H9 (cell line): ENCODE results near the gene NTN3. TPM values are rescaled to one million over a fixed set of nuclear protein-coding genes. Genes with fewer than 3 reads are reported as not detected.

Experiments used
- DNase-seq: peaks from one replicate; pipeline ENCODE4 v3.0.0-alpha.2; 2017
- H2AFZ ChIP-seq: one replicate; pipeline ENCODE4 v1.6.1; 2013; ENCODE audit warnings: mild to moderate bottlenecking, low read length, control low read depth, moderate library complexity
- H2AK5ac ChIP-seq: 2 replicates; pipeline ENCODE4 v1.6.1; 2013; ENCODE audit warnings: low read length, control low read depth, mixed read lengths; ENCODE audit not compliant: insufficient read length
- H2BK120ac ChIP-seq: one replicate; pipeline ENCODE4 v1.6.1; 2013; ENCODE audit warnings: low read depth, mild to moderate bottlenecking, low read length, control low read depth, inconsistent platforms; ENCODE audit not compliant: poor library complexity, severe bottlenecking
- H2BK12ac ChIP-seq: 2 replicates; pipeline ENCODE4 v1.6.1; 2013; ENCODE audit warnings: low read length, control low read depth, mixed read lengths, low read depth; ENCODE audit not compliant: insufficient read length
- H2BK15ac ChIP-seq: 2 replicates; pipeline ENCODE4 v1.6.1; 2013; ENCODE audit warnings: low read depth, low read length, control low read depth
- H2BK20ac ChIP-seq: one replicate; pipeline ENCODE4 v1.6.1; 2013; ENCODE audit warnings: low read depth, mild to moderate bottlenecking, low read length, control low read depth, inconsistent platforms; ENCODE audit not compliant: poor library complexity, severe bottlenecking
- H2BK5ac ChIP-seq: 2 replicates; pipeline ENCODE4 v1.6.1; 2013; ENCODE audit warnings: low read length, control low read depth, mixed read lengths; ENCODE audit not compliant: insufficient read length
- H3K14ac ChIP-seq: 2 replicates; pipeline ENCODE4 v1.6.1; 2013; ENCODE audit warnings: low read length, control low read depth; ENCODE audit not compliant: insufficient read depth
- H3K18ac ChIP-seq: 2 replicates; pipeline ENCODE4 v1.6.1; 2013; ENCODE audit warnings: low read depth, mild to moderate bottlenecking, mixed read lengths, low read length, control low read depth; ENCODE audit not compliant: insufficient read length
- H3K23ac ChIP-seq: 2 replicates; pipeline ENCODE4 v1.6.1; 2013; ENCODE audit warnings: low read length, control low read depth, mixed read lengths, low read depth; ENCODE audit not compliant: insufficient read length
- H3K23me2 ChIP-seq: 2 replicates; pipeline ENCODE4 v1.6.1; 2013; ENCODE audit warnings: low read depth, mild to moderate bottlenecking, mixed read lengths, low read length, control low read depth; ENCODE audit not compliant: insufficient read length, poor library complexity, severe bottlenecking
- H3K27ac ChIP-seq: 2 replicates; pipeline ENCODE4 v1.5.1; 2013; ENCODE audit warnings: low read length, control low read depth, mixed read lengths, low read depth; ENCODE audit not compliant: insufficient read length
- H3K27me3 ChIP-seq: 2 replicates; pipeline ENCODE4 v1.6.1; 2013; ENCODE audit warnings: low read length, control low read depth, inconsistent platforms; ENCODE audit not compliant: insufficient read depth
- H3K4ac ChIP-seq: 2 replicates; pipeline ENCODE4 v1.6.1; 2013; ENCODE audit warnings: low read depth, mild to moderate bottlenecking, control low read depth, inconsistent platforms, low read length, moderate library complexity
- H3K4me1 ChIP-seq: 2 replicates; pipeline ENCODE4 v1.6.1; 2013; ENCODE audit warnings: low read length, control low read depth, inconsistent platforms; ENCODE audit not compliant: insufficient read depth
- H3K4me2 ChIP-seq: 2 replicates; pipeline ENCODE4 v1.6.1; 2013; ENCODE audit warnings: low read length, control low read depth, mixed read lengths; ENCODE audit not compliant: insufficient read length, insufficient read depth
- H3K56ac ChIP-seq: 2 replicates; pipeline ENCODE4 v1.6.1; 2013; ENCODE audit warnings: low read depth, mild to moderate bottlenecking, mixed read lengths, low read length, control low read depth; ENCODE audit not compliant: insufficient read length
- H3K79me1 ChIP-seq: 2 replicates; pipeline ENCODE4 v1.6.1; 2013; ENCODE audit warnings: low read depth, mild to moderate bottlenecking, moderate library complexity, low read length, control low read depth, inconsistent platforms; ENCODE audit not compliant: insufficient read depth, poor library complexity, severe bottlenecking
- H3K79me2 ChIP-seq: 2 replicates; pipeline ENCODE4 v1.6.1; 2013; ENCODE audit warnings: low read length, control low read depth, inconsistent platforms; ENCODE audit not compliant: insufficient read depth
- H3K9ac ChIP-seq: 2 replicates; pipeline ENCODE4 v1.6.1; 2013; ENCODE audit warnings: low read length, control low read depth, mixed read lengths; ENCODE audit not compliant: insufficient read length; ENCODE audit errors: extremely low read depth
- H3K9me3 ChIP-seq: one replicate; pipeline ENCODE4 v1.6.1; 2013; ENCODE audit warnings: low read depth, low read length, inconsistent platforms; ENCODE audit not compliant: control insufficient read depth
- H3T11ph ChIP-seq: one replicate; pipeline ENCODE4 v1.6.1; 2013; ENCODE audit warnings: mild to moderate bottlenecking, low read length, control low read depth, inconsistent platforms
- H4K20me1 ChIP-seq: one replicate; pipeline ENCODE4 v1.6.1; 2013; ENCODE audit not compliant: control insufficient read depth, insufficient read length, insufficient read depth
- H4K5ac ChIP-seq: 2 replicates; pipeline ENCODE4 v1.6.1; 2013; ENCODE audit warnings: low read depth, mild to moderate bottlenecking, mixed read lengths, low read length, control low read depth; ENCODE audit not compliant: insufficient read length
- H4K8ac ChIP-seq: replicated peaks from 2 replicates; pipeline ENCODE4 v1.6.1; 2013; ENCODE audit warnings: low read length, control low read depth, mixed read lengths, low read depth; ENCODE audit not compliant: insufficient read length
- H4K91ac ChIP-seq: 2 replicates; pipeline ENCODE4 v1.6.1; 2013; ENCODE audit warnings: low read depth, mild to moderate bottlenecking, moderate library complexity, mixed read lengths, low read length, control low read depth; ENCODE audit not compliant: insufficient read length
- H3K27ac Mint-ChIP-seq, 3 experiments: 2 replicates in 2 of 3; 3 replicates in 1 of 3; pipeline ENCODE4 v1.8.0; 2020 to 2021; ENCODE audit warnings: mixed read lengths in 3 of 3, mild to moderate bottlenecking in 1 of 3, moderate library complexity in 1 of 3
- H3K27me3 Mint-ChIP-seq: 2 replicates; pipeline ENCODE4 v1.8.0; 2021; ENCODE audit warnings: low read depth, mild to moderate bottlenecking, moderate library complexity, mixed read lengths
- H3K36me3 Mint-ChIP-seq, 3 experiments: 2 replicates in 2 of 3; 3 replicates in 1 of 3; pipeline ENCODE4 v1.8.0; 2020 to 2021; ENCODE audit warnings: low read depth in 3 of 3, mixed read lengths in 3 of 3; ENCODE audit not compliant: insufficient read depth in 1 of 3
- H3K4me1 Mint-ChIP-seq, 2 experiments: 2 replicates each; pipeline ENCODE4 v1.8.0; 2020; ENCODE audit warnings: mixed read lengths in 2 of 2
- H3K4me3 Mint-ChIP-seq, 2 experiments: 2 replicates in 1 of 2; 3 replicates in 1 of 2; pipeline ENCODE4 v1.8.0; 2020 to 2021; ENCODE audit warnings: mild to moderate bottlenecking in 2 of 2, mixed read lengths in 2 of 2, moderate library complexity in 1 of 2
- H3K9me3 Mint-ChIP-seq, 2 experiments: 2 replicates in 1 of 2; 3 replicates in 1 of 2; pipeline ENCODE4 v1.8.0; 2020; ENCODE audit warnings: mild to moderate bottlenecking in 2 of 2, mixed read lengths in 2 of 2, moderate library complexity in 1 of 2
- CTCF ChIP-seq: fragments of 200-600 bp; sonication (generic); conservative IDR thresholded peaks from 3 replicates; pipeline ENCODE4 v1.8.0; 2021; ENCODE audit warnings: antibody characterized with exemption, mild to moderate bottlenecking
- WGBS: extraction: QIAGEN DNeasy Blood & Tissue Kit; methylation state at CpG from one replicate; pipeline ENCODE4 v1.1.7; 2013; ENCODE audit warnings: missing lambda C conversion rate, low lambda C conversion rate, mixed read lengths; ENCODE audit not compliant: insufficient read length; ENCODE audit errors: extremely low coverage; 5-methylcytosine and 5-hydroxymethylcytosine counted together
- total RNA-seq: library from RNA; stranded (reverse); gene quantifications from 2 replicates; pipeline ENCODE4 v1.2.1, GENCODE V29; 2021

The NTN3 gene
- total RNA-seq, 1 experiment from 2014 or later: 1.3 TPM

GRCh38 chr16:2438121-2438520 lies 33.0 kb upstream of the NTN3 start:
- no peak overlapping the region for H3T11ph ChIP-seq
- H3K79me1 ChIP-seq: no peaks in the 10 kb centered on the region
- no peak overlapping the region for H3K4me2 ChIP-seq
- H2BK120ac ChIP-seq: no peak overlapping the region
- H4K20me1 ChIP-seq: no peaks in the 10 kb centered on the region
- H2BK12ac ChIP-seq: no peak overlapping the region
- H2BK5ac ChIP-seq: no peak overlapping the region
- no peak for DNase-seq
- H3K27ac ChIP-seq: no peak overlapping the region
- no peak overlapping the region for H4K8ac ChIP-seq
- H3K9me3 ChIP-seq: no peaks in the 10 kb centered on the region
- H3K4me3 Mint-ChIP-seq: no peak overlapping the region
- no peak overlapping the region for H2AFZ ChIP-seq
- H4K91ac ChIP-seq: no peak overlapping the region
- H3K4ac ChIP-seq: no peak overlapping the region
- no peaks in the 10 kb centered on the region for H3K79me2 ChIP-seq
- no peaks in the 10 kb centered on the region for H3K4me1 Mint-ChIP-seq
- TF ChIP-seq CTCF: no peak
- H4K5ac ChIP-seq: no peak overlapping the region
- no peak overlapping the region for H3K56ac ChIP-seq
- H3K36me3 Mint-ChIP-seq: peaks cover 54 to 78% (median 77%) of the 10 kb centered on the region in 3 experiments; a peak in 6 of 7 replicates
- H3K27me3 ChIP-seq: no peaks in the 10 kb centered on the region
- no peak overlapping the region for H3K14ac ChIP-seq
- H2AK5ac ChIP-seq: no peak overlapping the region
- no peaks in the 10 kb centered on the region for H3K9me3 Mint-ChIP-seq
- H3K4me1 ChIP-seq: no peaks in the 10 kb centered on the region
- H3K27ac Mint-ChIP-seq: no peak overlapping the region
- H3K9ac ChIP-seq: no peak overlapping the region
- H3K23me2 ChIP-seq: no peaks in the 10 kb centered on the region
- no peak overlapping the region for H3K23ac ChIP-seq
- H3K27me3 Mint-ChIP-seq: no peaks in the 10 kb centered on the region
- no peak overlapping the region for H2BK20ac ChIP-seq
- no CpG with 5 or more reads among the region's 14 CpGs for WGBS
- H3K18ac ChIP-seq: no peak overlapping the region
- H2BK15ac ChIP-seq: no peak overlapping the region
